ENCODE measurements around the gene IDH1.

Gene IDH1

DNA sequence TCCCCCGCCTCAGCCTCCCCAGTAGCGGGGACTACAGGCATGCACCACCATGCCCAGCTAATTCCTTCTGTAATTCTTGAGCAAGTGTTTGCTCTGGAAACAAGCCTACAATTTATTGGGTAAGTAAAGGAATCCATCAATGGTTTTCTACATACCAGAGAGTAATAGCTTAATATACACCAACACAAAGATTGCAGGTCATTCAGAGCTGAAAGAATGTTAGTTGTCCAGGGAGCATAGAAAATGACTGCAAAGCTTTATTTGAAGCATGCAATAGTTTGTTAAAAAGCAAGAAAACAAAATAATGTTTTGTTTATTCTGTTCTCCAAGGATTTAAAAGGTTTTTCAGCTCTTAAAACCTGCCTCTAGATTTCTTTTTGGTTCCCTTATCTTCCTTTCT lies 5.6 kb downstream of the IDH1 start:
- Histone ChIP-seq H3K4me1 (ENCODE audit: control insufficient read depth, low read length) (peaks cover 39% of the 10 kb centered on the region), H3K9me3 (ENCODE audit: control insufficient read depth, insufficient read depth, low read length) (no peaks in the 10 kb centered on the region), H4K20me1 (ENCODE audit: control insufficient read depth, insufficient read depth, low read depth, low read length) (no peaks in the 10 kb centered on the region), H3K36me3 (ENCODE audit: control insufficient read depth, low read length) (peaks cover 95% of the 10 kb centered on the region), H3K79me2 (ENCODE audit: control insufficient read depth, low read length) (peaks cover 33% of the 10 kb centered on the region), H3K9me2 (replicated peaks; ENCODE audit: control insufficient read depth, low read length) (no peaks in the 10 kb centered on the region), H3K27me3 (ENCODE audit: control insufficient read depth, low read length) (no peaks in the 10 kb centered on the region), H3K27ac (ENCODE audit: low read depth, low read length) (no peak overlapping the region), H3F3A (ENCODE audit: control insufficient read depth, insufficient read depth) (0 out of 2 replicates have a peak, but pooled peaks cover 2% of the 10 kb centered on the region), H3K4me3 (ENCODE audit: low read length) (no peak overlapping the region), H3K4me2 (ENCODE audit: low read length) (no peak overlapping the region)
- TF ChIP-seq, protein P1, sequence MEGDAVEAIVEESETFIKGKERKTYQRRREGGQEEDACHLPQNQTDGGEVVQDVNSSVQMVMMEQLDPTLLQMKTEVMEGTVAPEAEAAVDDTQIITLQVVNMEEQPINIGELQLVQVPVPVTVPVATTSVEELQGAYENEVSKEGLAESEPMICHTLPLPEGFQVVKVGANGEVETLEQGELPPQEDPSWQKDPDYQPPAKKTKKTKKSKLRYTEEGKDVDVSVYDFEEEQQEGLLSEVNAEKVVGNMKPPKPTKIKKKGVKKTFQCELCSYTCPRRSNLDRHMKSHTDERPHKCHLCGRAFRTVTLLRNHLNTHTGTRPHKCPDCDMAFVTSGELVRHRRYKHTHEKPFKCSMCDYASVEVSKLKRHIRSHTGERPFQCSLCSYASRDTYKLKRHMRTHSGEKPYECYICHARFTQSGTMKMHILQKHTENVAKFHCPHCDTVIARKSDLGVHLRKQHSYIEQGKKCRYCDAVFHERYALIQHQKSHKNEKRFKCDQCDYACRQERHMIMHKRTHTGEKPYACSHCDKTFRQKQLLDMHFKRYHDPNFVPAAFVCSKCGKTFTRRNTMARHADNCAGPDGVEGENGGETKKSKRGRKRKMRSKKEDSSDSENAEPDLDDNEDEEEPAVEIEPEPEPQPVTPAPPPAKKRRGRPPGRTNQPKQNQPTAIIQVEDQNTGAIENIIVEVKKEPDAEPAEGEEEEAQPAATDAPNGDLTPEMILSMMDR (IDR thresholded peaks at IDR 0.05; ENCODE audit: low read depth, low read length, poor library complexity, severe bottlenecking): no peak
- no peak for TF ChIP-seq EZH2phosphoT487 (IDR thresholded peaks at IDR 0.05; ENCODE audit: borderline replicate concordance, low read length)

DNA sequence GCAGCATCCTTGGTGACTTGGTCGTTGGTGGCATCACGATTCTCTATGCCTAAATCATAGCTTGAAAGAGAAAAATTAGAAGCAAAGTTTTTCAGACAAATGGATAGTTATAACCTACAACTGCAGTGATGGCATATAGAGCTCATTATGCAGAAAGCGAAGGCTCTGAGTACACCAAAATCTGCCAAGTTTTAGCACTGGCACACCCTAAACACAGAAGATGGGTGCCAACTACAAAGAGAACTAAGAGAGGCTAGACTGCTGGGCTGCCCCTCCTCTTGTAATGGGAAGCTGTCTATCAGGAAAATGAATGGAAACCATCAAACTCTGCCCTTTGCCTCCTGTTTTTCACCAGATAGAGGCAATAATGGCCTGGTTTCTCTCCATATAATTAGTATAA lies 6.3 kb downstream of the IDH1 start:
- Histone ChIP-seq H3K9me3 (ENCODE audit: control insufficient read depth, insufficient read depth, low read length) (no peaks in the 10 kb centered on the region), H3K9me2 (replicated peaks; ENCODE audit: control insufficient read depth, low read length) (no peaks in the 10 kb centered on the region), H3K27ac (ENCODE audit: low read depth, low read length) (no peak overlapping the region), H3F3A (ENCODE audit: control insufficient read depth, insufficient read depth) (0 out of 2 replicates have a peak, but pooled peaks cover 2% of the 10 kb centered on the region), H3K4me1 (ENCODE audit: control insufficient read depth, low read length) (peaks cover 35% of the 10 kb centered on the region), H3K27me3 (ENCODE audit: control insufficient read depth, low read length) (no peaks in the 10 kb centered on the region), H4K20me1 (ENCODE audit: control insufficient read depth, insufficient read depth, low read depth, low read length) (no peaks in the 10 kb centered on the region), H3K79me2 (ENCODE audit: control insufficient read depth, low read length) (peaks cover 26% of the 10 kb centered on the region), H3K36me3 (ENCODE audit: control insufficient read depth, low read length) (peaks cover 97% of the 10 kb centered on the region), H3K4me3 (ENCODE audit: low read length) (no peak overlapping the region), H3K4me2 (ENCODE audit: low read length) (no peak overlapping the region)
- TF ChIP-seq EZH2phosphoT487 (IDR thresholded peaks at IDR 0.05; ENCODE audit: borderline replicate concordance, low read length): no peak
- TF ChIP-seq, protein P1 (IDR thresholded peaks at IDR 0.05; ENCODE audit: low read depth, low read length, poor library complexity, severe bottlenecking): no peak

DNA sequence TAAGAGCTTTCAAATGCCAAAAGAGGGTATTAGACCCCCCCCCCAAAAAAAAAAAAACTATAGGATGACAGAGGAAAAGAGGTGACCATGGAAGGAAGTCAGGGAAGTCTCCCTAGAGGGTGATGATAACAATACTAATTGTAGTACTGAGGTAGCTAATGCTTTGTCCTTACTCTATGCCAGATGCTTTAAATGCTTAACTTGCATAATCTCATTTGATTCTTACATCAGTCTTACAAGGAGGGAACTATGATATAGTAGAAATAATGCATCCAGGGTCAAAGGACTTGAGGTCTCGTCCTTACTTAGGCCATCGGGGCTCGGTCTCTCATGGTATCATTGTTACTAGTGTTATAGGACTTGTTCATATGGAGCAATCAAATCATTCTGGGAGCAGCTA lies 9.1 kb downstream of the IDH1 start:
- Histone ChIP-seq H3K4me3 (ENCODE audit: low read length) (no peak overlapping the region), H3K36me3 (ENCODE audit: control insufficient read depth, low read length) (peaks cover 92% of the 10 kb centered on the region), H3K4me1 (ENCODE audit: control insufficient read depth, low read length) (peaks cover 6% of the 10 kb centered on the region), H3K4me2 (ENCODE audit: low read length) (no peak overlapping the region), H3K79me2 (ENCODE audit: control insufficient read depth, low read length) (peaks cover 5% of the 10 kb centered on the region; the same call in 1 of the 2 replicates), H4K20me1 (ENCODE audit: control insufficient read depth, insufficient read depth, low read depth, low read length) (no peaks in the 10 kb centered on the region), H3K9me3 (ENCODE audit: control insufficient read depth, insufficient read depth, low read length) (no peaks in the 10 kb centered on the region), H3F3A (ENCODE audit: control insufficient read depth, insufficient read depth) (no peaks in the 10 kb centered on the region), H3K9me2 (replicated peaks; ENCODE audit: control insufficient read depth, low read length) (no peaks in the 10 kb centered on the region), H3K27ac (ENCODE audit: low read depth, low read length) (no peak overlapping the region), H3K27me3 (ENCODE audit: control insufficient read depth, low read length) (no peaks in the 10 kb centered on the region)
- TF ChIP-seq EZH2phosphoT487 (IDR thresholded peaks at IDR 0.05; ENCODE audit: borderline replicate concordance, low read length): no peak
- TF ChIP-seq, protein P1 (IDR thresholded peaks at IDR 0.05; ENCODE audit: low read depth, low read length, poor library complexity, severe bottlenecking): no peak
